Stimulated activated CD8-positive, alpha-beta memory T cell treated with anti-CD3 and anti-CD28 coated beads, Interleukin-4, amount 100 ng/mL, for 4 hours (primary cell): ENCODE data around the gene GRM3.

Experiments used
- DNase-seq, 2 donors: peaks; one replicate each; pipeline ENCODE4 v3.0.0-alpha.2; 2020; ENCODE audit warnings: low read depth in 2 of 2, low spot score in 1 of 2

GRM3 gene

DNA sequence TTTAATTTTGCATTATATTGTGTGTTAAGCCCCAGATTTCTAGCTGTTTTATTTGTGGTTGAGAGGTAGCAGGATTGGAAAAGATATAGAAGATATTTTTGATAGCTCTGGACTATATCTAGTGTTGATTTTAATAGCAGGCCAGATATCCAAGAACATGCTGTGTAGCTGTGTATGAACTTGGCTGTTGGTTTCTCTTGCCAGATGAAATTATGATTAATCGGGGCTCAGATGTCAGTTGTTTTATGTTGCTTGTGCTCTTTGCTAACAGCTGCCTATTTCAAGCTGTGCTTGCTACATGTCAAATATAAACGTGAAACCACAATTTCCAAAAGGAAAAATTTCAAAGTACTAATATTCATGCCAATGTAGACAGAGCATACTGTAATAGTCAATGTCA is 141.1 kb downstream of the GRM3 start:
- DNase-seq: no peak

DNA sequence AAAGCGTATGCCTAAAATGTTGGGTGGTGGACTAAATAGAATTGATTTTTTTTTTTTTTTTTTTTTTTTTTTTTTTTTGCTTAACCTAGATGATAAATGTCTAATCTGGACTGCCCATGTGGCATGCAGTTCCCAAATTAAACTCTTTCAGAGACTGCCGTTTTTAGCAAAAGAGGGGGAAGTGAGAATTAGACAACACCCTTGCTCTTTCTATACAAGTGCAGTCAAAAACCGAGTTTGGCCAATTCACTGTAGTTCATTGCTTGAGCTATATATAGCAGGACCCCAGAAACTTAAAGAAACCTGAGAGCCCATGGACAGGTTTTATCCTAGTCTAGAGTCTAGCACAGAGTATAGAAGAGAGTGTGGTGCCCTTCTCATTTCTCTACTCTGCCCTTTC is 141.9 kb downstream of the GRM3 start:
- DNase-seq: no peak

DNA sequence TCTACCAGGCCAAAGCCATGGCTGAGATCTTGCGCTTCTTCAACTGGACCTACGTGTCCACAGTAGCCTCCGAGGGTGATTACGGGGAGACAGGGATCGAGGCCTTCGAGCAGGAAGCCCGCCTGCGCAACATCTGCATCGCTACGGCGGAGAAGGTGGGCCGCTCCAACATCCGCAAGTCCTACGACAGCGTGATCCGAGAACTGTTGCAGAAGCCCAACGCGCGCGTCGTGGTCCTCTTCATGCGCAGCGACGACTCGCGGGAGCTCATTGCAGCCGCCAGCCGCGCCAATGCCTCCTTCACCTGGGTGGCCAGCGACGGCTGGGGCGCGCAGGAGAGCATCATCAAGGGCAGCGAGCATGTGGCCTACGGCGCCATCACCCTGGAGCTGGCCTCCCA is 142.7 kb downstream of the GRM3 start:
- DNase-seq: no peak

DNA sequence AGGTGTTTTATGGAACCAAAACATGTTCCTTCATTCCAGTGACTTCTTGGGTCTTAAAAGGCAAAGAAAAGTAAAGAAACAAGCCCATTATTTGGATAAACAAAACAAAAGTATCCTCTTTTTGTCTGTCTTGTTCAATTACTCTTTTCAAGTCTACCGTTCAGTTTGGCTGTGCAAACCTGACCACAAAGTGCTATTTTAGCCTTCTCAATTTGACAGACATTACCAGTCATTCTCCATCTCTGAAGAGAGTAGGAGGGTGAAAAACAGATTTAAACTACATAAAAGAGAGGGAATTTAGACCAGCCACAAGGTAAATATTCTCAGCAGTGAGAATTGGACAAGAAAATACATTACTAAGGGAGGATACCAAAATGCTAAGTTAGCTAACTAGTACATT is 145.2 kb downstream of the GRM3 start:
- DNase-seq: no peak

- no peak for DNase-seq
These were observed 146.7 kb downstream of the GRM3 start for GRCh38 chr7:86790383-86790782.

DNA sequence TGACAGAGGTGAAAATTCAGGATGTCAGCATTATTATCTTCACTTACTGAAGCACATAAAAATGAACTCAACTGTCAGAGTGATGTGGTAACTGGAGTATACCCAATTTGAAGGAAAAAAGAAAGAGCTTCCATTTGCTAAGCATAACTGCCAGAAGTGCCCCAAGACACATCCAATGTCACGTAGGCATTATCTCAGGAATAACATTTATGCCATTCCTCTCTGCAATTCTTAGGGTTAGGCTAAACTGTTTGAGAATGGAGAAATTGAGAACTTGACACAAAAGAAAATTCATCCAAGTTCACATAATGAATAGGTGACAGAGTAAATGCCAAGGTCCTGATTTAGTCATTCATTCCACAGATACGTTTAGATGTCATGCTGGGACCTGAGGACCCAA is 148.6 kb downstream of the GRM3 start:
- DNase-seq: no peak

DNA sequence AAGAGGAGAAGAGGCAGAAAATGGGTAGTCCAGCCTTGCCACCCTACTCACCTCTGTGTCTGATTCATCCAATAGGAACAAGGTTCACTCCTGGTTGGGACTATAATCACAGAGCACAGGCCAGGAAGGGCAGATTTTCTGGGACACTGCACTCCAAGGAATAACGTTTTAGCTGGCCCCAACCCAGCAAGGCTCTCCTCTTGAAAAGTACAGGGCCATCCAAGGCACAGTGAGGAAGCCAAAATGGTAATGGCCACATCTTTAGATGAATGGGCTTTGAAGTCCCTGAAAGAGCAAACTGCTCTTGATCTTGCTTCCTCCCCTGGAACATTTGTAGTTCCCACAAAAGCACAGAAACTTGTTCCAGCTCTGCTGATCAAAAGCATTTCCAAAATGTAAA is 149.4 kb downstream of the GRM3 start:
- DNase-seq: no peak

DNA sequence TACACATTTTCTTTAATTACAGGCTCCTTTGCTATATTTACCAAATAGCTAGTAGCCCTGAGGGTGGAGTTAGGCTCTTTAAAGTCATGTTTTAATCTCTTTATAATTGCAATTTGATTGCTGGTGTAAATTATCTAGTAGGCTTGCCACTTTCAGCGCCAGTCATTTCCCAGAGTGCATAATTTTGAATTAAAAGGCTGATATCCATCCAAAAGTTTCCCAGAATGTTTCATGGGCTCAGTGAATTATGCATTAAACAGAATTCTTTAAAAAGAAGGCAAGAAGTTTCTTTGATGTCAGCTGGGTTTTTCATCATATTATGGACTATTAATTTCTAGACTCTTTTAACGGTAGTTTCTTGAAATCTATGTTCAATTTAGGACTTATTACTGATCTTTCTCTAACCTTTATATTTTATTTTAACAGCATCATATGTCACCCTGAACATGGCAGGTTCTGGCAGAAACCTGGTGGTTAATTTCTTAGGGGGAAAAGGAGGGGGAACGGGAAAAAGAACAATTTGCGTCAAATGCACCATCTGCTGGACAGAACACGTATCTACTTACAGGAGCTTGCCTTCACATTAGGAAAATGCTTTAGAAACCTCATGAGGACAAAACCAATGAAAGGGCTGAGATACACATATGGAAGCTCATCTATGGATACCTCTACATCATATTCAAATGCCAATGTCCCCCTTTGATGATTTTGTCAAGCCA is 171.1 kb downstream of the GRM3 start:
- DNase-seq: no peak

GRCh38 chr7:86815556-86815955 is 171.8 kb downstream of the GRM3 start:
- no peak for DNase-seq

DNA sequence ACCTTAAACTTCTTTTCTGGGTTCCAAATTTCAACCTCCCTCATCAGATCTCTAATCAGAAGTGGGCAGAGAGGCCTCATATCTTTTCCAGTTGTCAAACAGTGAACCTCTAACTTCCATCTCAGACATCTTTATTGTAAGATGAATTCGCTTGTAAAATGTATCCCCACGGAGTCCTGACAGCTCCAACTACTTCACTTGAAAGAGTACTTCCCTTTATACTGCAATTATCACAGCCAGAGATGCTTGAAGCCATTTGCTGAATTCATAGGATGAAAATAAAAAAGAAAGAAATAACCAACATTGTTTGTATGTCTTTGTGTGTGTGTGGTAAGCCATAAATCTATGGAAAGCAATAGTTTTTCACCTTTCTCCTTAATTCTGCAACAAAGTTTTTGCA is 175.2 kb downstream of the GRM3 start:
- DNase-seq: no peak

- DNase-seq: no peak
These were observed 180.1 kb downstream of the GRM3 start for GRCh38 chr7:86823769-86824168.

GRCh38 chr7:86825264-86825663 is 181.6 kb downstream of the GRM3 start:
- DNase-seq: no peak

- DNase-seq: no peak
These were observed 183.2 kb downstream of the GRM3 start for GRCh38 chr7:86826948-86827347.

DNA sequence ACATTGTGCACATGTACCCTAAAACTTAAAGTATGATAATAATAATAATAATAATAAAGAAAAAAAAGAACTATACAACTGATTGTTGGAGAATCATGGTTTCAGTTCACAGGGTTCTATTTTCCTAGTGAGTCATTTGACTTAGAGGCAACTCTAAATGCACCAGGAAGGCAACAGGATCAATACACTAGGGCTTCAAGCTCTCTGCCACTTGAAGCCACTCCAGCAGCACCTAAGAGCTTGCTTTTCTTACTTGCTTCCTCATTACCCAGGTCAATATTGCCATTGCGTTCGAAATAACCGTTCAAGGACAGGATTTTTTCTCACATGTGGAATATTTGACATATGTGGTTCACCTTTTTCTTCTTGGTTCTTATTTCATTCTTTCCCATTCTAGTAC is 189.7 kb downstream of the GRM3 start:
- no peak for DNase-seq

DNA sequence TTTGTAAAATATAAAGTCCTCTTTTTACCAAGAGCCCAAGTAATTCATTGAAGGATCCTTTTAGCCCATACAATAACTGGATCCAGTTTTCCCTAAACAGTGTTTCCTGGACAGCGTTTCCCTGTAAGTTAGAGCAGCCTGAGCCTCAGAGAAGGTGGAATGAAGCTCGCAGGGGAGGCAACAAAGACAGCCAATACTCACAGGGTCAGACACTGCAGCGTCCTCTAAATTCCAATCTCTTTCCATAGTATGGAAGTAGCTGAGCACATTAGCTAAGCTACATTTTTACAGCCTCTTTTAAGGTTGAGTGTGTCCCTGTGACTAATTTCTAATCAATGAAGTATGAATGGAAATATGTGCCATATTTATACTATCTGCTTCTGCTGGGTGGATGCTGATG is 193.5 kb downstream of the GRM3 start:
- no peak for DNase-seq

DNA sequence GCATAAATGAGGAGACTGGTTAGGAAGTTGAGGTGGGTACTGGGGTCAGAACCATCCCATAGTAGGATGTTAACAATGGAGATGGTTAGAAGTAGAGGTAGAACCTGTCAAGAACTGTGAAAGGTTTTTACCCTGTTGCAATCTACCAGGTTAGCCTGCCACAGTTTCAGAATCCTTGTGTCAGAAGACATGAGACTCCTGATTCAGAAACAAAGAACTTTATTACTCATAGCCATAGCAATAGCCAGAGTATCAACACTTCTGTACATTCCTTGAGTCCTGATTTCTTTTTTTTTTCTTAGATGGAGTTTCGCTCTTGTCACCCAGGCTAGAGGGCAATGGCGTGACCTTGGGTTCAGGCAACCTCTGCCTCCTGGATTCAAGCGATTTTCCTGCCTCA is 200.9 kb downstream of the GRM3 start:
- no peak for DNase-seq

GRCh38 chr7:86846494-86847190 is 202.9 kb downstream of the GRM3 start:
- DNase-seq: no peak

- DNase-seq: no peak
These were observed 204.5 kb downstream of the GRM3 start for GRCh38 chr7:86848226-86848625.

DNA sequence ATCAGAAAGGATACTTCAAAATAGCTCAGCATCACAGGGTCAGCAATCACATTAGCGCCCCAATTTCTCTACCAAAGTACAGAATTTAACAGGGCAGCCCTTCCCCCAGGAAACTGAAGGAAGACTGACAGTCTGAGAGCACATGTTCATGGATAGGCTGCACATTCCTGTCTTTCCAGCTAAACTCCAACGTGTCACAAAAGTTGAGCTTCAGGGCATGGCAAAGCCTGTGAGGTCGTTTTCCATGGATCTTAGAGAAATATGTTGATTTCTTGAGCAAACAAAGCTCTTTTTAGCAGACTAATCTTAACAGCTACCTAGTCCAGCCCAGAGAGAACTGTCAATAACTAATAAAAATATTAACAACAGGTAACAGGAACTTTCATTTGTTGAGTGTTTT is 207.9 kb downstream of the GRM3 start:
- DNase-seq: no peak

DNA sequence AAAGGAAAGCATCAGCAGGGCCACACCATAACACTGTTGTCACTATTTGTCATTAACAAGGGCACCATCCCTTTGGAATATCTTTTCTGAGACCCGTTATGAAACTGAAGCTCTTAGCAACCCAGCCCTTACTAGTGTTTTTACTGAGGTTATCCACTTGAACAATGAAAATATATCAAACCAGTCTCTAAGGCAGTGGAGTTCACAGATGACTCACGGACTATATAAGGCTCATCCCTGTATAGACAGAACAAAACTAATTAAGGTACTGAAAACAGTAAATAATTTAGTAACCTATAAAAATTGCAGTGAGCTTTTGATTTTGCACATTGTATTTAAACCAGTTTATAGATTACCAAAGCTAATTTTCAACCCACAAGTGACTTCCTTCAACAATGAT is 219.7 kb downstream of the GRM3 start:
- DNase-seq: no peak

DNA sequence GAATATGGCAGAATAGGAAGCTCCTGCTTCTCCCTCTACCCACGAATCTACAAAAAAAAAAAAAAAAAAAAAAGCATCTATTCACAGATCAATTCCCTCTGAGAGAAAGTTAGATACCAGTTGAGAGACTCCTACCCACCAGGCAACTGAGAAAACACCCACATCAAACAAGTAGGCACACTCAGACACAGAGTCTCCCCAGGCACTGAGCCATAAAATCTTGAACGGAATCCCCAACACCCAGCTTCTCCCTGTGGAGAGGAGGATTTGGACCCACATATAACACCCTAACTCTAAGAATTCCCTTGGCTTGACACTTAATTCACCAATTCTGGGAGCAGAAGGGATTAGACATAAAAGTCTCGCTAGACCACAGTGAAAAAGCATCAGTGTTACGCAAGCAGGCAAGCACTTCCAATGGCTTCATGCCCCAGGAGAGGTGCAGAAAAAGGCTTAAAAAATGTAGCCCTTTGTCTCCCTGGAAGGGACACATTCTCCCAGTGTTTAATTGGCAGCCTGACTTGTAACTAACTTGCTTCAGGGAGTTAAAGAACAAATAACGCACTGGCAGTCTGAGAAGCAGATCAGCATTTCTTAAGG is 223.6 kb downstream of the GRM3 start:
- no peak for DNase-seq

GRCh38 chr7:86876146-86876545 is 232.4 kb downstream of the GRM3 start:
- DNase-seq: no peak

- no peak for DNase-seq
These were observed 240.4 kb downstream of the GRM3 start for GRCh38 chr7:86884152-86884551.
